ENCODE results near the gene WNT2B. TPM values are rescaled to one million over a fixed set of nuclear protein-coding genes. Genes with fewer than 3 reads are reported as not detected.

Gene WNT2B
- total RNA-seq, 4 donors from 2014 or later: 0.03 to 1.5 (median 0.41) TPM

DNA sequence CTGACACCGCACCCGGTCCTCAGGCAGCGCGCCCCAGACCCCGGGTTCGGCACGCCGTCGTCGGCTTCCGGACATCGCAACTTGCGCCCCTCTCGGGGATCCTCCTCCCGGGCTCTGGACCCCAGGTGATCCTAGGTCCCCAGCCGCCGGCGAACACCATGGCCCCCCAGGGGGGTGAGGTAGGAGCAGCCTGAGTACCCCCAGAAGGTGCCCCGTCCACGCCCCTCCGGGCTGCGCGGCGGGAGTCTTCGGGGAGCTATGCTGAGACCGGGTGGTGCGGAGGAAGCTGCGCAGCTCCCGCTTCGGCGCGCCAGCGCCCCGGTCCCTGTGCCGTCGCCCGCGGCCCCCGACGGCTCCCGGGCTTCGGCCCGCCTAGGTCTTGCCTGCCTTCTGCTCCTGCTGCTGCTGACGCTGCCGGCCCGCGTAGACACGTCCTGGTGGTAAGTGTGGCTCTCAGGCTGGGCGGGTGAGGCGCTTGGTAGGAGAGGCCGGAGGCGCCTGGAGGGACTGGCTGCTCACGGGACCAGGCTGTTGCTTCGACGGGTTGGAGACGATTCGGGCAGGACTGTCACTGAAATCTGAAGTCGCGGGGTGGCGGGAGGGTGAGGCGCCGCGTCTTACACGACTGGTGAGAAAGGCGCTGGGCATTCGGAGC lies 367 bp downstream of the WNT2B start:
- H3K4me3 ChIP-seq: peak overlapping the region; percentile 39 to 54 (median 48)
- in situ Hi-C loops (cut with MboI; ENCODE audit: low sequenced_read_pairs in 4 of 4): no loop called here
- intact Hi-C loops (cut with DNase I; ENCODE audit: low total_unique reads): no loop called here
- H3K27me3 ChIP-seq: peaks cover 33 to 49% (median 40%) of the 10 kb centered on the region in 3 donors
- DNase-seq (no peak), ATAC-seq (no peak)
- no peaks in the 10 kb centered on the region for H3K9me3 ChIP-seq
- H3K27ac ChIP-seq: no peak overlapping the region
- H3K4me1 ChIP-seq: peaks cover 0 to 9% of the 10 kb centered on the region in 2 donors
- no peaks in the 10 kb centered on the region for H3K36me3 ChIP-seq
- TF ChIP-seq POLR2A (IDR thresholded peaks at IDR 0.05): no peak

DNA sequence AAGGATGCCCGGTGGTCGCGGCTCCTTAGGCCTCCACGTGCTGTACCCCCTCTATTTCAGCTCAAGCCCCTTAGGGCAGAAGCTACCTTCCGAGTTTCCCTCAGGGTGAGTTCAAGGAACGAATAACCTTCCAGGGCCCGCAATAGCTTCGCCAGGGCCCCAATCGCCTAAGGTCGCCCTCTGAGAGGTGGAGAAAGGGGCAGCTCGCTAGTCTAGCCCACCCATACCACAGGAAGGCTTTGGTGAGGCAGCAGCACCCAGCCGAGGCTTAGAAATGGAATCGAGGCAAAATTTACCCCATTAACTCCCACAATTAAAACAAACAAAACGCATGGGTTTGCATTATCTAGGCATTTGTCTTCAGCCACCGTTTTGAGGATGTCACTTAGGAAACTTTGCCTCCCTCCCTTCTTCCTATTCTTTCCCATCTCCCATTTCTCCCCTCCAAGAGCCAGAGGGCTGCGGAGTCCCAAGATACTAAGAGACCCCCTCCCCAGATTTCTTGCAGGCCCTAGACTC lies 954 bp downstream of the WNT2B start:
- ATAC-seq (no peak), DNase-seq (no peak)
- in situ Hi-C loops (cut with MboI; ENCODE audit: low sequenced_read_pairs in 4 of 4): no loop called here
- peaks cover 0 to 9% of the 10 kb centered on the region in 2 donors for H3K4me1 ChIP-seq
- H3K4me3 ChIP-seq: no peak overlapping the region
- no peaks in the 10 kb centered on the region for H3K9me3 ChIP-seq
- H3K27ac ChIP-seq: no peak overlapping the region
- TF ChIP-seq, protein P1, sequence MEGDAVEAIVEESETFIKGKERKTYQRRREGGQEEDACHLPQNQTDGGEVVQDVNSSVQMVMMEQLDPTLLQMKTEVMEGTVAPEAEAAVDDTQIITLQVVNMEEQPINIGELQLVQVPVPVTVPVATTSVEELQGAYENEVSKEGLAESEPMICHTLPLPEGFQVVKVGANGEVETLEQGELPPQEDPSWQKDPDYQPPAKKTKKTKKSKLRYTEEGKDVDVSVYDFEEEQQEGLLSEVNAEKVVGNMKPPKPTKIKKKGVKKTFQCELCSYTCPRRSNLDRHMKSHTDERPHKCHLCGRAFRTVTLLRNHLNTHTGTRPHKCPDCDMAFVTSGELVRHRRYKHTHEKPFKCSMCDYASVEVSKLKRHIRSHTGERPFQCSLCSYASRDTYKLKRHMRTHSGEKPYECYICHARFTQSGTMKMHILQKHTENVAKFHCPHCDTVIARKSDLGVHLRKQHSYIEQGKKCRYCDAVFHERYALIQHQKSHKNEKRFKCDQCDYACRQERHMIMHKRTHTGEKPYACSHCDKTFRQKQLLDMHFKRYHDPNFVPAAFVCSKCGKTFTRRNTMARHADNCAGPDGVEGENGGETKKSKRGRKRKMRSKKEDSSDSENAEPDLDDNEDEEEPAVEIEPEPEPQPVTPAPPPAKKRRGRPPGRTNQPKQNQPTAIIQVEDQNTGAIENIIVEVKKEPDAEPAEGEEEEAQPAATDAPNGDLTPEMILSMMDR (IDR thresholded peaks at IDR 0.05 in 4 of 5, conservative IDR thresholded peaks at IDR 0.05 in 1 of 5): no peak
- no peak for TF ChIP-seq POLR2A (IDR thresholded peaks at IDR 0.05)
- H3K36me3 ChIP-seq: no peaks in the 10 kb centered on the region
- intact Hi-C loops (cut with DNase I; ENCODE audit: low total_unique reads): no loop called here
- peaks cover 33 to 45% (median 40%) of the 10 kb centered on the region in 3 donors for H3K27me3 ChIP-seq

DNA sequence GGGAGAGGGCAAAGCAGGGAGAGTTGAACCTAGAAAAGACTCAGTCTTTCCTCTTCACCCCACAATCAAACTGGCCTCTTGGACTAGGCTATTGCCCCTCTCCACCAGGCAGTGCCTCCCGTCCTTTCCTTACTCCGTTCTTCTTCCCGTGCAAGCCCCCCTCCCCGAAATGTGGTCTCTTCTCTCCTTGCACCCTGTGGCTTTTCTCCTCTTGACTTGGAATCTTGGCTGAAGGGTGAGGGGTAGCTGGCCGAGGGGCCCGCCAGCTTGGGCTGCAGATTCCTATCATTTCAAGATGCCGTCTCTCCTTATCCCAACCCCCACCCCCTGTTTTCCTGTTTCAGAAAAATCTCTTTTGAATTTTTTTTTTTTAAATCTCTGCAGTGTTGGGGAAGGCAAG lies 1.6 kb downstream of the WNT2B start:
- intact Hi-C loops (cut with DNase I; ENCODE audit: low total_unique reads): no loop called here
- no peaks in the 10 kb centered on the region for H3K36me3 ChIP-seq
- H3K4me1 ChIP-seq: peaks cover 0 to 9% of the 10 kb centered on the region in 2 donors
- in situ Hi-C loops (cut with MboI; ENCODE audit: low sequenced_read_pairs in 4 of 4): no loop called here
- H3K9me3 ChIP-seq: no peaks in the 10 kb centered on the region
- no peak overlapping the region for H3K27ac ChIP-seq
- peaks cover 33 to 43% (median 40%) of the 10 kb centered on the region in 3 donors for H3K27me3 ChIP-seq
- no peak overlapping the region for H3K4me3 ChIP-seq
- no peak for DNase-seq
- no peak for ATAC-seq
- no peak for TF ChIP-seq POLR2A (IDR thresholded peaks at IDR 0.05)
- TF ChIP-seq, protein P1 (IDR thresholded peaks at IDR 0.05 in 4 of 5, conservative IDR thresholded peaks at IDR 0.05 in 1 of 5): no peak

DNA sequence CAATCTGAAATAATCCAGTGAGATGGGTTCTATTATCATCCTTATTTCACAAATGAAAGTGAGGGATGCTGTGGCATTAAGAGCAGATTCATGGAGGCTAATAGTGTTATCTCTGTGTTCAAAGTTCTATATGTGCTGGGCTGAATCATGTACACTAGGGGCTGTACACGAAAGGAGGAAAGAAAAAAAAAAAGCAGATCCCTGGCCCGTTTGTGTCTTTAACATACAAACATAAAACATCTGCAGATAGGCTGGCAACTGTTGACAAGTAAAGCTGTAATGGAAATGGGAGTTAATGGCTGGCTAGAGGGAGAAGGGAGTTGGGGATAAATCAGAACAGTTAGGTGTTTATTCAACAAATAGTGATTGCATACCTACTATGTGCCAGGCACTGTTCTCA lies 3.1 kb downstream of the WNT2B start:
- peaks cover 0 to 9% of the 10 kb centered on the region in 2 donors for H3K4me1 ChIP-seq
- no peaks in the 10 kb centered on the region for H3K36me3 ChIP-seq
- H3K27ac ChIP-seq: no peak overlapping the region
- DNase-seq: no peak
- no peaks in the 10 kb centered on the region for H3K9me3 ChIP-seq
- no peak overlapping the region for H3K4me3 ChIP-seq
- in situ Hi-C loops (cut with MboI; ENCODE audit: low sequenced_read_pairs in 4 of 4): no loop called here
- ATAC-seq: no peak
- peaks cover 32 to 34% (median 33%) of the 10 kb centered on the region in 3 donors for H3K27me3 ChIP-seq
- TF ChIP-seq POLR2A (IDR thresholded peaks at IDR 0.05): no peak
- TF ChIP-seq, protein P1 (IDR thresholded peaks at IDR 0.05 in 4 of 5, conservative IDR thresholded peaks at IDR 0.05 in 1 of 5): no peak
- intact Hi-C loops (cut with DNase I; ENCODE audit: low total_unique reads): no loop called here

DNA sequence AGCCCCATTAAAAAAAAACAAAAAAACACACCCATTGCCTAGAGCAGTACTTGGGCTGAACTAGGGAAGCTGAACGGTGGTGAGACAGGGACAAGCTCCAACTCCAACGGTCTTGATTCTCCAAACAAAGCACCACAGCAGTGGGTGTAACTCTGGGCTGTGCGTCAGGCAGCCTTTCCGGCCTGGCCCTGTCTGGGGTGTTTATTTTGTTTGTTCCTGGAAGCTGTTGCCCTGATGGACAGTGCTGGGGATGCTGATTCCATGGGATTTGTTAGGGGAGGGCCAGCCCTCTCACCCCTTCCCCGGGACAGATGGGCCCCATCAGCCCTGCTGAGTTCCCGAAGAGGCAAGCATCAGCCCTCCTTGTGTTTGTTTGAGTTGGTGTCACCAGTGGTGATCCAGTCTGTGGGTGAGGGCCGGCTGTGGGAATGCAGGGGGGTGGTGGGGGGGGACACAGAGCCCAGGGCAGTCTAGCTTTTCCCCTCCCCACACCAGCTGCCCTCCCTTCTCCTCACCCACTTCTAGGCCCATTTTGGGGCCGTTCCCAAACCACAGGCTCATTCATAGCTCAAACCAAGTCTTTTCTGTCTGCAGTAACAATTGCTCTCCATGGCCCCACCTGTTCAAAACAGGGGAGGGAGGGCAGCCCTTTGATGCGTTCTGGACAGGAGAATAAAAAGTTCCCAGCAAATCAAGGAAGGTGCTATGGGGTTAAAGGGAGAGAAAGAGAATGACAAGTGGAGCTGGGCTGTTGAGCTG lies 4.5 kb downstream of the WNT2B start:
- no peak for TF ChIP-seq POLR2A (IDR thresholded peaks at IDR 0.05)
- TF ChIP-seq, protein P1 (IDR thresholded peaks at IDR 0.05 in 4 of 5, conservative IDR thresholded peaks at IDR 0.05 in 1 of 5): no peak
- no peak for ATAC-seq
- H3K4me1 ChIP-seq: peaks cover 0 to 3% of the 10 kb centered on the region in 2 donors
- no peak overlapping the region for H3K27ac ChIP-seq
- H3K4me3 ChIP-seq: no peak overlapping the region
- in situ Hi-C loops (cut with MboI; ENCODE audit: low sequenced_read_pairs in 4 of 4): no loop called here
- no peaks in the 10 kb centered on the region for H3K36me3 ChIP-seq
- no peaks in the 10 kb centered on the region for H3K9me3 ChIP-seq
- H3K27me3 ChIP-seq: peaks cover 18 to 20% (median 20%) of the 10 kb centered on the region in 3 donors
- no peak for DNase-seq
- intact Hi-C loops (cut with DNase I; ENCODE audit: low total_unique reads): no loop called here

Data from gastrocnemius medialis (tissue), 4 donors.